Natural killer cell (primary cell): Measurements from ENCODE around the gene C17orf50. TPM values are rescaled to one million over a fixed set of nuclear protein-coding genes. Genes with fewer than 3 reads are reported as not detected.

Source experiments
- ATAC-seq, 3 donors: fragments of 150-1000 bp in 2 of 3; fragments of 200-7000 bp in 1 of 3; cut with Tn5 transposase; 1 replicate in 1 of 3; 2 replicates in 2 of 3; pipeline ENCODE4 v1.10.0; 2021; ENCODE audit warnings: mild to moderate bottlenecking in 2 of 3, moderate library complexity in 2 of 3
- DNase-seq, 2 donors: peaks; one replicate each; pipeline versions ENCODE4 v3.0.0 to v3.0.0-alpha.2; 2013 to 2021; ENCODE audit warnings: mixed read lengths in 1 of 2
- H3K27ac ChIP-seq: one replicate; pipeline ENCODE4 v1.5.1; 2013; ENCODE audit warnings: mild to moderate bottlenecking, low read length
- H3K27me3 ChIP-seq: one replicate; pipeline ENCODE4 v1.6.1; 2013; ENCODE audit warnings: low read length; ENCODE audit not compliant: control insufficient read depth, insufficient read depth
- H3K36me3 ChIP-seq: one replicate; pipeline ENCODE4 v1.6.1; 2013; ENCODE audit warnings: low read length; ENCODE audit not compliant: control insufficient read depth, insufficient read depth
- H3K4me1 ChIP-seq: one replicate; pipeline ENCODE4 v1.6.1; 2013; ENCODE audit warnings: low read length; ENCODE audit not compliant: control insufficient read depth, insufficient read depth
- H3K4me3 ChIP-seq: one replicate; pipeline ENCODE4 v1.5.1; 2013; ENCODE audit warnings: low read length
- H3K9me3 ChIP-seq: one replicate; pipeline ENCODE4 v1.6.1; 2013; ENCODE audit warnings: low read length; ENCODE audit not compliant: control insufficient read depth, insufficient read depth
- H3K27ac Mint-ChIP-seq, 2 donors: one replicate each; pipeline ENCODE4 v1.8.0; 2022; ENCODE audit warnings: mild to moderate bottlenecking in 2 of 2, mixed read lengths in 2 of 2, moderate library complexity in 1 of 2
- H3K27me3 Mint-ChIP-seq, 2 donors: one replicate each; pipeline ENCODE4 v1.8.0; 2022; ENCODE audit warnings: low read depth in 2 of 2, mixed read lengths in 2 of 2
- H3K36me3 Mint-ChIP-seq: one replicate; pipeline ENCODE4 v1.8.0; 2022; ENCODE audit warnings: mixed read lengths
- H3K4me1 Mint-ChIP-seq, 2 donors: one replicate each; pipeline ENCODE4 v1.8.0; 2022; ENCODE audit warnings: mixed read lengths in 2 of 2
- H3K4me3 Mint-ChIP-seq: one replicate; pipeline ENCODE4 v1.8.0; 2022; ENCODE audit warnings: mild to moderate bottlenecking, moderate library complexity, mixed read lengths
- H3K9me3 Mint-ChIP-seq, 2 donors: one replicate each; pipeline ENCODE4 v1.8.0; 2022; ENCODE audit warnings: mixed read lengths in 2 of 2
- CTCF ChIP-seq: fragments of 200-600 bp; IDR thresholded peaks from one replicate; pipeline ENCODE4 v1.8.0; 2022; ENCODE audit warnings: antibody characterized with exemption
- WGBS: methylation state at CpG from one replicate; pipeline ENCODE4 v1.1.7; 2013; ENCODE audit warnings: missing lambda C conversion rate; ENCODE audit not compliant: insufficient coverage; 5-methylcytosine and 5-hydroxymethylcytosine counted together
- intact Hi-C: fragments of 100-400 bp; cut with micrococcal nuclease; formaldehyde crosslinking; loops from one replicate; pipeline ENCODE4 v1.14.2; 2022
- total RNA-seq, 4 donors: library from RNA; stranded (reverse); fragments of 120-200 nt in 1 of 4; gene quantifications; one replicate each; pipeline versions ENCODE4 v1.2.3 to v1.2.4, GENCODE V29; 2013 to 2022

Gene C17orf50
- total RNA-seq, 3 donors from 2014 or later (not counting 1 experiment from before 2014, with no cell fraction given), result not detected

DNA sequence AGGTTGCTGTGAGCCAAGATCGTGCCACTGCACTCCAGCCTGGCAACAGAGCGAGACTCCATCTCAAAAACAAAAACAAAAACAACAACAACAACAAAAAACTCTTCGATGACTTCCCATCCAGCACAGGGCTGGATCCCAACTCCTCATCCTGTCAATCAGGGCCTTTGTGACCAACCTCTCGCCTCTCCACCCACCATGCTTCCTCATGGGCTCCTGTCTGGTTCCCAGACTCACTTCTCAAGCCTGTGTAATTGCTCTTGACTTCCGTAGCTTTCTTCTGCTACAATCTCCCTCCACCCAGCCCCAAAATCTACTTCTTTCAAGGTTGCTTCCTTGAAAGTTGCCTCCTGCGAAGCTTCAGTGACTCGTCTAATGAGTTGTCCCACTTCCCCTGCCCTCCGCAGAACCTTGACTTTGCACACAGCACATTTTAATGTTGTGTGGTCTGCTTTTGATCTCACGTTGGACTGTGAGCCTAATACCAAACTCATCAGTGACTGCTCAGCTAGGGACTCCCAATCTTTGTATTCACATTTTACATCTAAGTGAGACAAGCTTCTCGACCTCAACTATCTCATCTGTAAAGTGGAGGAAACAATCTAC lies 30.2 kb upstream of the C17orf50 start:
- H3K27ac Mint-ChIP-seq, result peak overlapping the region in 1 of 2 donors; percentile 62
- Histone ChIP-seq H3K27ac (no peak overlapping the region), H3K36me3 (peaks cover 18% of the 10 kb centered on the region), H3K4me1 (peaks cover 16% of the 10 kb centered on the region), H3K9me3 (no peaks in the 10 kb centered on the region), H3K27me3 (no peaks in the 10 kb centered on the region), H3K4me3 (no peak overlapping the region)
- peak overlapping the region; percentile 90 for H3K4me3 Mint-ChIP-seq
- H3K36me3 Mint-ChIP-seq, result peaks cover 9% of the 10 kb centered on the region
- no peaks in the 10 kb centered on the region for H3K27me3 Mint-ChIP-seq
- no peaks in the 10 kb centered on the region for H3K9me3 Mint-ChIP-seq
- TF ChIP-seq CTCF, result no peak
- DNase-seq (no peak), ATAC-seq (no peak)
- 85% methylated on average over 9 of the region's 10 CpGs for WGBS
- peaks cover 10 to 12% of the 10 kb centered on the region in 2 donors for H3K4me1 Mint-ChIP-seq
- intact Hi-C loops, result no loop called here

GRCh38 chr17:35731239-35731916 lies 29.3 kb upstream of the C17orf50 start, which contains the start of gene RASL10B:
Gene RASL10B, plus strand, starts transcription at chr17:35731639. Its CDS starts 3,546 bp downstream, at chr17:35735185.
- intact Hi-C loops, result no loop called here
- Histone ChIP-seq H3K27me3 (no peaks in the 10 kb centered on the region), H3K4me1 (peaks cover 16% of the 10 kb centered on the region), H3K9me3 (no peaks in the 10 kb centered on the region), H3K36me3 (peaks cover 15% of the 10 kb centered on the region), H3K4me3 (peak within 1 kb of the TSS; percentile 36), H3K27ac (no peak within 1 kb of the TSS)
- Mint-ChIP-seq H3K4me3 (peak within 1 kb of the TSS; percentile 90), H3K9me3 (no peaks in the 10 kb centered on the region), H3K36me3 (peaks cover 6% of the 10 kb centered on the region), H3K4me1 (peaks cover 10 to 12% of the 10 kb centered on the region in 2 donors), H3K27ac (peak within 1 kb of the TSS in 1 of 2 donors; percentile 62), H3K27me3 (no peaks in the 10 kb centered on the region)
- WGBS, result 8% methylated on average over 31 of the region's 44 CpGs
- ATAC-seq (peak; percentile 73 to 96 (median 94)), DNase-seq (peak; percentile 48 to 61)
- no peak for TF ChIP-seq CTCF

DNA sequence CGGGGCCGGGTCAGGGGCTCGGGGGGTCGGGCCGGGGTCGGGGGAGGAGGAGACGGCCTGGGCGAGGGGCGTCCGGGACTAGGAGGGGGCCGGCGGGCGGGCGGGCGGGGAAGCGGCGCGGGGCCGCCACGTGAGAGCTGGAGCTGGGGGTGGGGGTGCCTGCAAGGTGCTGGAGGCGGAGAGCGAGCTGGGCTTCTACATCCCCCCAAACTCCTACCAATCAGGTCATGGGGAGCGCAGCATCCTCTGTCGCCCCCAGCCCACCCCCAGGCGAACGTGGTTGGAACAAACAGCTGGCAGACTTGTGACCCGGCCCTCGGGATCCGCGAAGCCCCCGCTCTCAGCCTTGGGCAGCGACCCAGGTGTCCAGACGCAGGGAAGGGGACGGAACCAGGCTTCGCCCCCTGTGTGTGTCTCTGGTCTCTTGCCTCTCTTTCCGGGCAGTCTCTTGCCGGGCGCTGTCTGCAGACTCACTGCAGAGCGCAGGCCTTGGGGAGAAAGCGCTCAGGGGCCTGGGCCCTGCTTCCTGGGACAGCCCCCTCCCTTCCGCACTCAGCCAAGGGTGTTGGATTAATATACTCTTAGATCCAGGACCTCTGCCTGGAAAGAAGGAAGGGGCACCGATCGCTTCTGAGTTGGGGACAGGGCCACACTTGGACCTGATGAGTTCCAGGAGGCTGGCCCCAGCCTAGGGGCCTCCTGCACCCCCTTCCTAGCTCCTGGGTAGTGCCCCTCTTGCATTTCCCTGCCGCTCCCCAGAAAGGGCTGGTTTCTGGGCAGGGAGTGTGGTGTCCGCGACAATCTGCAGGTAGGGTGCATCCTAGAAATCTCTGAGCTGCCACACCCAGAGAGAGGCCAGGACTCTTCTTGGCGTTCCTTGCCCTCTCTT lies 28.5 kb upstream of the C17orf50 start:
- peaks cover 6% of the 10 kb centered on the region for H3K36me3 Mint-ChIP-seq
- H3K4me3 Mint-ChIP-seq, result peak overlapping the region; percentile 77
- H3K9me3 ChIP-seq, result no peaks in the 10 kb centered on the region
- H3K4me1 Mint-ChIP-seq, result peaks cover 10 to 12% of the 10 kb centered on the region in 2 donors
- DNase-seq, result no peak
- intact Hi-C loops, result no loop called here
- no peaks in the 10 kb centered on the region for H3K27me3 Mint-ChIP-seq
- no peak for TF ChIP-seq CTCF
- H3K4me1 ChIP-seq, result peaks cover 16% of the 10 kb centered on the region
- H3K9me3 Mint-ChIP-seq, result no peaks in the 10 kb centered on the region
- H3K27me3 ChIP-seq, result no peaks in the 10 kb centered on the region
- H3K4me3 ChIP-seq, result no peak overlapping the region
- no peak overlapping the region for H3K27ac ChIP-seq
- WGBS, result 54% methylated on average over 27 of the region's 47 CpGs
- peak in 2 of 3 donors; percentile 32 to 34 for ATAC-seq
- peaks cover 7% of the 10 kb centered on the region for H3K36me3 ChIP-seq
- H3K27ac Mint-ChIP-seq, result peak overlapping the region in 1 of 2 donors; percentile 18
